Effector CD4-positive, alpha-beta T cell (primary cell): ENCODE measurements around the gene LYZ. TPM values are rescaled to one million over a fixed set of nuclear protein-coding genes. Genes with fewer than 3 reads are reported as not detected.
"Not testable (repeated sequence)": the region's sequence is repeated elsewhere in the genome, so short reads cannot be mapped to it uniquely, and the experiment has no call there.

ENCODE experiments used
- DNase-seq: peaks from one replicate; pipeline ENCODE4 v3.0.0-alpha.2; 2020
- total RNA-seq: gene quantifications from one replicate; lab custom pipeline; 2026; lab: John Stamatoyannopoulos, UW

The LYZ gene
- not detected for total RNA-seq

GRCh38 chr12:69348162-69348938 lies at the start of gene LYZ:
LYZ (plus strand) TSS chr12:69348381; CDS start chr12:69348409, 28 bp downstream.
- DNase-seq: no peak

DNA sequence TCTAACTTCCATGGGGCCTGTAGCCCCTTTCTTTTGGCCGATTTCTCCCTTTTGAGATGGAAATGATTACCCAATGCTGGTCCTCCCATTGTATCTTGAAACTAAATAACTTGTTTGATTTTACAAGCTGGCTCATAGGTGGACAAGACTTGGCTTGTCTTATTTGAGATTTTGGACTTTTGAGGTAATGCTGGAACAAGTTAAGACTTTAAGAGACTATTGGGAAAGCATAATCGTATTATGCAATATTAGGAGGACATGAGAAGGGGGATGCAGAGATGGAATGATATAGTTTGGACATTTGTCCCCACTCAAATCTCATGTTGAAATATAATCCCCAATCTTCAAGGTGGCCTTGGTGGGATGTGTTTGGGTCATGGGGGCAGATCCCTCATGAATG lies 49.2 kb upstream of the LYZ start:
- DNase-seq: no peak

- no peak for DNase-seq
These were observed 43.9 kb upstream of the LYZ start for GRCh38 chr12:69304284-69304683.

DNA sequence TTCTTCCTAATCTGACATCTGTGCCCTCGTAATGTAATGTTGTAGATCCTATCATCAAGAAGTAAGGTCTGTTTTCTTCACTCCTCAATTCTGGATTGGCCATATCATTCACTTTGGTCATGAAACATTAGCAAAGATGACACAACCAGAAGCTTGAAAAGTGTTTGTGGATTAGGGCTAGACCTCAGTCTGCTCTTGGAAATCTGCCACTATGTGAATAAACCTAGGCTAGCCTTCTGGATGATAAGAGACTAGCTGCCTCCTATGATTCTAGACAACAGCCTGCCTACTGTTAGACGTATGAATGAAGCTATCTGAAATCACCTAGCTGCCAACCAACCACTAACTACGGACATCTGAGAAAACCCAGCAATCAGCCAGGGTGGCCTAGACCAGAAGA lies 38.7 kb upstream of the LYZ start:
- DNase-seq: no peak

DNA sequence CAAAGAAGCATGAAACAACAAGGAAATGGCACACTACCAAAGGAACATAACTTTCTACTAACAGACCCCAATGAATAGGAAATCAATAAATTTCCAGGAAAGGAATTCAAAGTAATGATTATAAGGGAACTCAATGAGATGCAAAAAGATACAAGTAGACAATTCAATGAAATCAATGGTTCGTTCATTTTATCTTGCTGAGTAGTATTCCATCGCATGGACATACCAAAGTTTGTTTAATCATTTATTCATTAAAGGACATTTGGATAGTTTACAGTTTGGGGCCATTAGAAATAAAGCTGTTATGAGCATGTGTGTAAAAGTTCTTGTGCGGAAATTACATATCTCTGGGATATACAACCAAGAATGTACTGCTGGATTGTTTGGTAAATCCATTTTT lies 35.0 kb upstream of the LYZ start:
- DNase-seq: no peak

- DNase-seq: not testable (repeated sequence)
These were observed 31.4 kb upstream of the LYZ start for GRCh38 chr12:69316784-69317183.

GRCh38 chr12:69317233-69317632 lies 30.9 kb upstream of the LYZ start:
- DNase-seq: not testable (repeated sequence)

GRCh38 chr12:69318225-69318624 lies 30.0 kb upstream of the LYZ start:
- DNase-seq: no peak

DNA sequence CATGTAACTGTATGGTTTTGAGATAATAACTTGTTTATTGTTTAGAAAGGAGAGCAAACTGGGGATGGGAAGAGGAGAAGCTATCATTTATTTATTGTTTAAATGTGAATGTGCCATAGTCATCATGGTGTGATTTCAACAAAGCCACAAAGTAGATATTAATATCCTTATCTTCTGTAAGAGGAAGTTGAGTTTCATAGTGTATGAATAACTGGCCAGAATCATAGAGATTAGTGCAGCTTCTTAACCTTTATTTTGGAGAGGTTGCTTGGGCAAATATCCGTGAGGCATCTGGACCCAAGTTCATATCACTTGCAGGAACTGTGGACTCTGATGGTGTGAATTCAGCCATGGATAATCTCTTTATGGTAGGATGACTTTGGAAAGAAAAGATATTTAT lies 26.8 kb upstream of the LYZ start:
- no peak for DNase-seq

DNA sequence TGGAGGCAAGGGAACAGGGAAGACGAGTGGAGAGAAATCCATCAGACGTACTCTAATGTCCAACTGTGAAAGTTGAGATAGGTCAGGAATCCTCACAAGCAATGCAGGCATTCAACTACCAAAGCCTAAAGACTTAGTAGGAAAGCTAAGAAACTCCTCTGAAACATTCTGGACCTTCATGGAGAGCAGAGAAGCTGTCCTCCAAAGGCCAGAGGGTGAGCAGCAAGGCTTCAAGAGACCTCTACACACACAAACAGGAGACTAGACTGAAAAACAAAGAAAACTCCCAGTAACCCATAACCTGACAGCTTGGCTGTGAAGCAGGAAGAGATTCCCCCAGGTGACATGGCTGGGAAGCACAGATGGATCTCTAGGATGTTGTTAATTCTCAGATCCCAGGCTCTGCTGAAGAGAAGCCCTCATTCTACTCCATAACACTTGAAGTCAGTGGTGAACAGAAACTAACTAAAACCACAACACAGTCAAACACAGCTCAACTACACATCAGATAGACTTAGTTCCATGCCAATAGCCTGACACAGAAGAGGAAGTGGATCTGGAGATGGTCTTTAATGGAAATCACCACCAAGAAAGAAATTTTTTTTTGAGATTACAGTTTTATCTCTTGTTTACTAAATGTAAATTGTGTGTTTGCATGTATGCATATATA lies 23.2 kb upstream of the LYZ start:
- no peak for DNase-seq

GRCh38 chr12:69328426-69328825 lies 19.8 kb upstream of the LYZ start:
- no peak for DNase-seq

DNA sequence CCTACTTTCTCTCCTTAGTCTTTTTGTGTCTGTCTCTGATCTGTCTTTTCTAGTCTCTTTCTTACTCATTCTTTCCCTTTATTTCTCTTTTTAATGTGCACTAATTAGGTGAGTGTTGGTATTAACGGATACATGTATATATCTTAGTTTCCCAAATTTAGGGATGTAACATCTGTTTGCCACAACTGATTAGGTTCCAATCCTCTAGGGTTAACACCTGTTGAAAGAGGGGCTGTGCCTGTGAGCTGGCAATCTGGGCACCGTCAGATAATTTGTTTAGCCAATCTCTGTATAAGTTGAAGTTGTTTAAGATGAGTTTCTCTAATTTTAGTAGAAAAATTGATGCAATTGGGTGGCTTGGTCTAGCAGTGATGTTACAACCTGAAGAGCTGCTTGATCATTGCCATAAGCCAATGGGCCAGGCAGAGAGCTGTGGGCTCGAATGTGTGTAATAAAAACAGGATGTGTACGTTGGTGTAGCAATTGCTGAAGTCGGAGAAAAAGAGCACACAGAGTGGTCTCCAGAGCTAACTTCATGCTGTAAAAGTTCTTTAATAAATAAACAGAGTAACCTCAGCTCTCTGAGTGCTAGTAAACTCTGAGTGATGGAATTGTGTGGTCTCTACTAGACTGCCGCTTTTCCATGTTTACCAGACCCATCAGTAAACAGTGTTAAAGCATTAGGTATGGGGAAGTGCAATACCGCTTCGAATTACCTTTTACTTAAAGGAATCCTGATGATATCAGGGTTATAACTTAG lies 18.3 kb upstream of the LYZ start:
- DNase-seq: peak; percentile 5

GRCh38 chr12:69330475-69331473 lies 17.4 kb upstream of the LYZ start:
- DNase-seq: peak; percentile 42

DNA sequence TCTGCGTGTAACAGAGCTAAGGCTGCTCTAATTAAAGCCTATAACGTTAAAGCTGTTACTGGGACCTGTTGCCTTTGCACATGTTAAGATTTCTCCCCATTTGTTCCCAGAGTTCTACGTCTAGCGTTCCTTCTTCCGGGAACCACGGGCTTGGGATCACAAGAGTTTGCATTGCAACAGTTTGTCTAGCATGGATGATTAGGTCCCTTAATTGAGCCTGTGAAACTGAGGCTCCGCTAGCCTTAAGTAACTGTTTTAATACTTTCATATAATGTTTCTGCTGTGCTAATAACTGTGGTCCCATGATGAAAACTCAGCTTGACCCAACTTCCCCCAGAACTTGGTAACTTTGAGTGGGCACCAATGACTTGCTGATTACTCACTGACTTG lies 16.7 kb upstream of the LYZ start:
- DNase-seq: no peak

GRCh38 chr12:69331909-69332684 lies 16.1 kb upstream of the LYZ start:
- DNase-seq: no peak

DNA sequence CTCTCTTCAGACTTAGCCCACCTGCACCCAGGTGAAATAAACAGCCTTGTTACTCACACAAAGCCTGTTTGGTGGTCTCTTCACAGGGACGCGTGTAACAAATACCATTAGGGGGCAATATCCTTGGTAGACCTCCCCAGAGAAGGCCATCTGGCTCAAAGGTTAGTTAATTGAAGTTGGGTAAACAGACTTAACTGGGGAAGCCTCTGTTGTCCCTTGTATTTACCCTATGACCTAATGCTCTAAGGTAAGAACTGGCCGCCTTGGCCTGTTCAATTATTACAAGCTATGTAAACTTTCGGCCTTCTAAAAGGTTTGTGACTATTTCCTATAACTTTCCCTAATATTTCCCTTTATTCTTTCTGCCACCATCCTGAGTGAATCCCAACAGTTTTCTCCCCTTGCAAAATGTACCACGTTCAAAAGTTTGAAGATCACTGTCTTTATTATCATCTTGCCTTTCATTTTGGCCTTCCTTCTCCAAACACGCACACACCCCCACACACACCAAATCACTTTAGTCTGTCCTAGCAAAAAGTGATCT lies 15.3 kb upstream of the LYZ start:
- DNase-seq: no peak

DNA sequence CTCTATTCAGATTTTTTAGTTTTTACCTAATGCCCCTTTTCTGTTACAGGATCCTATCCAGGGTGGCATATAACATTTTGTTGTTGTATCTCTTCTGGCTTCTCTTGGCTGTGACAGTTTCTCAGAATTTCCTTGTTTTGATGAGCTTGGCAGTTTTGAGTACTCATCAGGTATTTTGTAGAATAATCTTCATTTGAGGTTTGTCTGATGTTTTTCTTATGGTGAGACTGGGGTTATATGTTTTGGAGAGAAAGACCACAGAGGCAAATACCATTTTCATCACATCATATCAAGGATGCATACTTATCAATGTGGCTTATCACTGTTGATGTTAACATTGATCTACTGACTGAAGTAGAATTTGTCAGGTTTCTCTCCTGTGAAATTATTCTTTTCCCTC lies 14.0 kb upstream of the LYZ start:
- DNase-seq: no peak

DNA sequence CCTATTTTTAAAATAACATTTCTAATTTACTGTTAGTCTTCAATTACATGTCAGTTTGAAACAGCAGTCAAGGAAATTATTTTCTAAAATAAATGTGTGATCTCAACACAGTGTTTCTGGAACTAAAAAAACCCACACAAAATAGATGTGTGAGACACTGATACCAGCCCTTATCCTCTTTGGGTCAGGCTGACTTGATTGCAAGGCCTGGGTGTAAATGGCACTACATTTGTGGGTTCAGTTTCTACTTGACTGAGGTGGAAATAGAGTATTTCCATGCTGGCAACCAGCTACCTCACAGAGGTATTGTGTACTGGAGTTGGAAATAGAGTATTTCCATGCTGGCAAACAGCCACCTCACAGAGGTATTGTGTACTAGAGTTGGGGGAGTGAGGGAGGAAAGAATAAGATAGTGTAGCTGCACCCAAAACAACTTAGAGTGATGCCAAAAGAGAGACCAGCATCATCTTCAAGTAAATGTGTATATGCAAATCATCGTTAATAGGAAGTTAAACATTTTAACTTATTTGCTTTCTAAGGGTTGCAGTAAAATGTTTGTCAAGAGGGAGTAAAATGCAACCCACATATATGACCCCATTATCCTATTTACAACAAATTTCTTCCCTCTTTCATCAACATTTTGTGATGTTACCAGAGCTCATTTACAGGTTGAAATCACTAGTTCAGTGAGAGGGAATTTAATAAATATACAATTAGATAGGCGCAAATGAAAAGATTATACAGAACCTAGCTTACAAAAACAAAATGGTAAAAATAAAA lies 10.7 kb upstream of the LYZ start:
- DNase-seq: no peak

GRCh38 chr12:69338120-69338859 lies 9.9 kb upstream of the LYZ start:
- DNase-seq: no peak

DNA sequence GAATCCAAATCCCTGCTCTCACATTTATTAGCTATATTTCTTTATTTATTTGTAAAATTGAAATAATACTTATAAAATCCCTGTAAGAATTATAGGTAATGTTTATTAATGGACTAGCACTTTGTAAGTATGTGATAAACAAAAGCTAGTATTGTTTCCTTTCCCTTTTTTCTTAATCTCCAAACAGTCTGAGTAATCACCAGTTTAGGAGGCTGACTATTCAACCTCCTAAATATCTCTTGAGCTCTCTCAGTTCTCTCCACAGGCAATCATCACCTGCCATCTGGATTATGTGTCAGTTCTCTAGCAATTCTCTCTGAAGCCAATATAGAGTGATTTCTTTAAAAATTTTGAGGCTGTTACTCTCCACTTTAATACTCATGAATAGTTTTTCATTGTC lies 9.2 kb upstream of the LYZ start:
- DNase-seq: no peak
